Suprapubic skin (tissue), 4 donors: ENCODE measurements around the gene LIN28B.
"Not testable (repeated sequence)": the region's sequence is repeated elsewhere in the genome, so short reads cannot be mapped to it uniquely, and the experiment has no call there.

Source experiments
- CTCF ChIP-seq, 2 donors: fragments of 200-600 bp in 1 of 2; fragments of 450-650 bp in 1 of 2; sonication (generic) in 1 of 2; IDR thresholded peaks; one replicate each; pipeline ENCODE4 v1.5.1; 2016 to 2019; ENCODE audit warnings: antibody characterized with exemption in 2 of 2, mild to moderate bottlenecking in 1 of 2, moderate library complexity in 1 of 2
- EP300 ChIP-seq: sonication (generic); formaldehyde crosslinking; IDR thresholded peaks from one replicate; pipeline ENCODE4 v1.6.1; 2017; ENCODE audit warnings: antibody characterized with exemption
- POLR2A ChIP-seq, 2 donors: fragments of 450-650 bp; IDR thresholded peaks; one replicate each; pipeline ENCODE4 v1.6.1; 2017; ENCODE audit warnings: antibody characterized with exemption in 2 of 2, mild to moderate bottlenecking in 2 of 2, moderate library complexity in 2 of 2
- POLR2AphosphoS5 ChIP-seq, 3 donors: sonication (generic); formaldehyde crosslinking; IDR thresholded peaks; one replicate each; pipeline ENCODE4 v1.6.1; 2017; ENCODE audit warnings: antibody characterized with exemption in 3 of 3

GRCh38 chr6:105013459-105013858 lies 56.6 kb downstream of the LIN28B start:
- TF ChIP-seq CTCF (IDR thresholded peaks at IDR 0.05); POLR2A (IDR thresholded peaks at IDR 0.05); POLR2AphosphoS5 (IDR thresholded peaks at IDR 0.05); EP300: not testable (repeated sequence)
